Neural progenitor cell (in vitro differentiated cells): ENCODE results near the gene ZNF462. TPM values are rescaled to one million over a fixed set of nuclear protein-coding genes. Genes with fewer than 3 reads are reported as not detected.

Experiments
- DNase-seq: peaks from one replicate; pipeline ENCODE4 v3.0.0-alpha.2; 2016; ENCODE audit warnings: low spot score
- H2AFZ ChIP-seq: fragments of 200-600 bp; sonication (generic); replicated peaks from 2 replicates; pipeline ENCODE4 v1.6.1; 2016; ENCODE audit warnings: antibody characterized with exemption
- H3F3A ChIP-seq: fragments of 200-600 bp; sonication (generic); 2 replicates; pipeline ENCODE4 v1.6.1; 2016; ENCODE audit warnings: antibody characterized with exemption, low read depth
- H3K27ac ChIP-seq: fragments of 200-600 bp; sonication (generic); 2 replicates; pipeline ENCODE4 v1.5.1; 2016; ENCODE audit warnings: mild to moderate bottlenecking
- H3K27me3 ChIP-seq: fragments of 200-600 bp; sonication (generic); 2 replicates; pipeline ENCODE4 v1.6.1; 2016; ENCODE audit warnings: mild to moderate bottlenecking, moderate library complexity
- H3K36me3 ChIP-seq: fragments of 200-600 bp; sonication (generic); 2 replicates; pipeline ENCODE4 v1.5.1; 2016
- H3K4me1 ChIP-seq: fragments of 200-600 bp; sonication (generic); 2 replicates; pipeline ENCODE4 v1.6.1; 2016; ENCODE audit warnings: mixed run types
- H3K4me2 ChIP-seq: fragments of 200-600 bp; sonication (generic); 2 replicates; pipeline ENCODE4 v1.6.1; 2016
- H3K4me3 ChIP-seq: fragments of 200-600 bp; sonication (generic); 2 replicates; pipeline ENCODE4 v1.5.1; 2016
- H3K79me2 ChIP-seq: fragments of 200-600 bp; sonication (generic); 2 replicates; pipeline ENCODE4 v1.6.1; 2016; ENCODE audit warnings: low read depth
- H3K9ac ChIP-seq: fragments of 200-600 bp; sonication (generic); 2 replicates; pipeline ENCODE4 v1.6.1; 2016
- H3K9me3 ChIP-seq: fragments of 200-600 bp; sonication (generic); 2 replicates; pipeline ENCODE4 v1.5.1; 2016; ENCODE audit warnings: low read depth
- H4K20me1 ChIP-seq: fragments of 200-600 bp; sonication (generic); 2 replicates; pipeline ENCODE4 v1.6.1; 2016; ENCODE audit warnings: low read depth
- H3K27ac Mint-ChIP-seq: 3 replicates; pipeline ENCODE4 v1.8.0; 2021; ENCODE audit warnings: mixed read lengths
- H3K27me3 Mint-ChIP-seq: 2 replicates; pipeline ENCODE4 v1.8.0; 2022; ENCODE audit warnings: low read depth, mild to moderate bottlenecking, inconsistent platforms, moderate library complexity, mixed read lengths; ENCODE audit not compliant: insufficient read depth
- H3K36me3 Mint-ChIP-seq: 3 replicates; pipeline ENCODE4 v1.8.0; 2021; ENCODE audit warnings: mixed read lengths
- H3K4me1 Mint-ChIP-seq: 3 replicates; pipeline ENCODE4 v1.8.0; 2021; ENCODE audit warnings: mixed read lengths
- H3K4me3 Mint-ChIP-seq: 3 replicates; pipeline ENCODE4 v1.8.0; 2021; ENCODE audit warnings: mild to moderate bottlenecking, moderate library complexity, mixed read lengths
- H3K9me3 Mint-ChIP-seq: 3 replicates; pipeline ENCODE4 v1.8.0; 2020; ENCODE audit warnings: mixed read lengths
- EZH2 ChIP-seq: fragments of 200-600 bp; sonication (generic); IDR thresholded peaks from 2 replicates; pipeline ENCODE4 v1.6.1; 2017; ENCODE audit warnings: antibody characterized with exemption, mild to moderate bottlenecking, moderate library complexity
- EZH2phosphoT487 ChIP-seq: fragments of 200-600 bp; sonication (generic); IDR thresholded peaks from 2 replicates; pipeline ENCODE4 v1.6.1; 2017; ENCODE audit warnings: antibody characterized with exemption
- total RNA-seq: library from RNA; depleted of rRNA; stranded (reverse); fragments of >200 nt; gene quantifications from 2 replicates; pipeline ENCODE4 v1.2.3, GENCODE V29; 2015; ENCODE audit warnings: low replicate concordance
- TF ChIP-seq, protein P1 (sequence below): fragments of 200-600 bp; sonication (generic); IDR thresholded peaks from 2 replicates; pipeline ENCODE4 v1.5.1; 2017; ENCODE audit warnings: antibody characterized with exemption, mild to moderate bottlenecking

The ZNF462 gene
- total RNA-seq, 1 donor from 2014 or later = 81.8 TPM

DNA sequence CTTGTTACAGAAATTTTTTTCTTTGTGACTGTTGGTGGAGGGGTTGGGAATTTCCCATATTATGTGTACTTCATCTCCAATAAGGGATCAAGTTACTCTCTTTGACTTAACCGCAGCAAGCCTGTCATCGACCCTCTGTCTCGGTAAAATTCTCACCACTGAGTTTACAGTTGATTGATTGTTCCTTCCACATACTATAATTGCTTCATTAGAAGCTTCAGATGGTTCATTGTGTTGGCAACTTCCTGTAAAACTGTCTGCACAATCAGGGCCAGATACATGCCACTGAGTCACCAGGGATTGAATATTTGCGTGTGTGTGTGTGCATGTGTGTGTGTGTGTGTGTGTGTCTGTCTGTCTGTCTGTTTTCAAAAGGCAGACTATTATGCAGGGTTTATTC, 176.6 kb downstream of the ZNF462 start:
- Histone ChIP-seq H3K4me3 (no peak overlapping the region), H3K4me2 (no peak overlapping the region), H3F3A (no peaks in the 10 kb centered on the region), H4K20me1 (no peaks in the 10 kb centered on the region), H3K4me1 (peaks cover 8% of the 10 kb centered on the region), H3K27me3 (no peaks in the 10 kb centered on the region), H3K9ac (no peak overlapping the region), H3K36me3 (no peaks in the 10 kb centered on the region), H3K27ac (no peak overlapping the region), H3K79me2 (no peaks in the 10 kb centered on the region), H3K9me3 (no peaks in the 10 kb centered on the region), H2AFZ (no peak overlapping the region)
- Mint-ChIP-seq H3K27ac (no peak overlapping the region), H3K4me1 (peaks cover 18% of the 10 kb centered on the region), H3K4me3 (no peak overlapping the region), H3K27me3 (peaks cover 6% of the 10 kb centered on the region), H3K36me3 (no peaks in the 10 kb centered on the region), H3K9me3 (no peaks in the 10 kb centered on the region)
- no peak for DNase-seq
- no peak for TF ChIP-seq EZH2
- TF ChIP-seq, protein P1, sequence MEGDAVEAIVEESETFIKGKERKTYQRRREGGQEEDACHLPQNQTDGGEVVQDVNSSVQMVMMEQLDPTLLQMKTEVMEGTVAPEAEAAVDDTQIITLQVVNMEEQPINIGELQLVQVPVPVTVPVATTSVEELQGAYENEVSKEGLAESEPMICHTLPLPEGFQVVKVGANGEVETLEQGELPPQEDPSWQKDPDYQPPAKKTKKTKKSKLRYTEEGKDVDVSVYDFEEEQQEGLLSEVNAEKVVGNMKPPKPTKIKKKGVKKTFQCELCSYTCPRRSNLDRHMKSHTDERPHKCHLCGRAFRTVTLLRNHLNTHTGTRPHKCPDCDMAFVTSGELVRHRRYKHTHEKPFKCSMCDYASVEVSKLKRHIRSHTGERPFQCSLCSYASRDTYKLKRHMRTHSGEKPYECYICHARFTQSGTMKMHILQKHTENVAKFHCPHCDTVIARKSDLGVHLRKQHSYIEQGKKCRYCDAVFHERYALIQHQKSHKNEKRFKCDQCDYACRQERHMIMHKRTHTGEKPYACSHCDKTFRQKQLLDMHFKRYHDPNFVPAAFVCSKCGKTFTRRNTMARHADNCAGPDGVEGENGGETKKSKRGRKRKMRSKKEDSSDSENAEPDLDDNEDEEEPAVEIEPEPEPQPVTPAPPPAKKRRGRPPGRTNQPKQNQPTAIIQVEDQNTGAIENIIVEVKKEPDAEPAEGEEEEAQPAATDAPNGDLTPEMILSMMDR = no peak
- TF ChIP-seq EZH2phosphoT487 = no peak

DNA sequence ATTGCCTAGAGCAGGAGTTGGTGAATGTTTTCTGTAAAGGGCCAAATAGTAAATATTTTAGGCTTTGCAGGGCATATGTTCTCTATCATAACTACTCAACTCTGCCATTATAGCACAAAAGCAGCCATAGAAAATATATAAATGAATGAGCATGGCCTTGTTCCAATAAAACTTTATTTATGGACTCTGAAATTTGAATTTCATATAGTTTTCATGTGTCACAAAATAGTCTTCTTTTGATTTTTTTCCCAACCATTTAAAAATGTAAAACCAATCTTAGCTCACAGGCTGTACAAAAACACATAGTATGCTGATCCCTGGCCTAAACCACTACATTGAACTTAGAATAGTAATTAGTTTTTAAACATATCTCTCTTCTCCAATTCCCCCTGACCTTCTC, 179.6 kb downstream of the ZNF462 start:
- Mint-ChIP-seq H3K9me3 (peaks cover 2% of the 10 kb centered on the region), H3K27me3 (peaks cover 3% of the 10 kb centered on the region), H3K4me3 (no peak overlapping the region), H3K27ac (no peak overlapping the region), H3K4me1 (peaks cover 21% of the 10 kb centered on the region), H3K36me3 (no peaks in the 10 kb centered on the region)
- H3K4me1 ChIP-seq = peaks cover 11% of the 10 kb centered on the region
- peaks cover 3% of the 10 kb centered on the region for H3F3A ChIP-seq
- no peaks in the 10 kb centered on the region for H3K79me2 ChIP-seq
- DNase-seq = no peak
- H3K27ac ChIP-seq = no peak overlapping the region
- no peaks in the 10 kb centered on the region for H3K36me3 ChIP-seq
- no peak overlapping the region for H3K4me2 ChIP-seq
- no peak overlapping the region for H2AFZ ChIP-seq
- TF ChIP-seq, protein P1 = no peak
- TF ChIP-seq EZH2 = no peak
- TF ChIP-seq EZH2phosphoT487 = no peak
- no peaks in the 10 kb centered on the region for H3K27me3 ChIP-seq
- H3K9ac ChIP-seq = no peak overlapping the region
- no peaks in the 10 kb centered on the region for H4K20me1 ChIP-seq
- H3K4me3 ChIP-seq = no peak overlapping the region
- no peaks in the 10 kb centered on the region for H3K9me3 ChIP-seq

DNA sequence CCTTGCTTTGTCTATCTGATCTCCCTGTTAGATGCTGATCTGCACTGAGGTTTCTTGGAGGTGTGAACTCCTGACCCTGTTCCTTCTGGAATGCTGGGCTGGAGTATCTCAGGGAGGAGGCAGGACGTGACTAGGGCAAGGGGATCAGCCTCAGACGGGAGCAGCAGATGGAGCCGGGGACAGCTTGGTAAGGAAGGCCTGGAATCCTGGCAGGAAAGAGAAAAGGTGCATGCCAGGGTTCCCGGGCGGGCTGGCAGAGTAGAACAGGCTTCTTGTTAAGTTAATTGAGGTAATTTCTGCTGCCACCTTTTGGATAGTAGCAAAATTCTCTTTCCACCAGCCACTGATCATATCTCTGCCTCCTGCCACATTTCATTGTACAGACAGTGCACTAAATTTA, 180.9 kb downstream of the ZNF462 start:
- TF ChIP-seq, protein P1 = no peak
- no peak for TF ChIP-seq EZH2phosphoT487
- no peak for TF ChIP-seq EZH2
- Histone ChIP-seq H3K4me2 (no peak overlapping the region), H3K9me3 (no peaks in the 10 kb centered on the region), H3K4me1 (peaks cover 21% of the 10 kb centered on the region), H3K36me3 (no peaks in the 10 kb centered on the region), H3K9ac (no peak overlapping the region), H4K20me1 (no peaks in the 10 kb centered on the region), H2AFZ (no peak overlapping the region), H3K27ac (no peak overlapping the region), H3K4me3 (no peak overlapping the region), H3F3A (peaks cover 3% of the 10 kb centered on the region), H3K79me2 (no peaks in the 10 kb centered on the region), H3K27me3 (no peaks in the 10 kb centered on the region)
- peaks cover 7% of the 10 kb centered on the region for H3K27me3 Mint-ChIP-seq
- H3K4me1 Mint-ChIP-seq = peaks cover 33% of the 10 kb centered on the region
- H3K9me3 Mint-ChIP-seq = peaks cover 2% of the 10 kb centered on the region
- H3K36me3 Mint-ChIP-seq = no peaks in the 10 kb centered on the region
- H3K4me3 Mint-ChIP-seq = no peak overlapping the region
- no peak overlapping the region for H3K27ac Mint-ChIP-seq
- no peak for DNase-seq
